Measurements from ENCODE around the gene CENATAC. TPM values are rescaled to one million over a fixed set of nuclear protein-coding genes. Genes with fewer than 3 reads are reported as not detected.
A peak's percentile ranks its signal among the peaks of the same experiment; 100 is the strongest.
"Not testable (repeated sequence)": the region's sequence is repeated elsewhere in the genome, so short reads cannot be mapped to it uniquely, and the experiment has no call there.

The CENATAC gene
- total and polyA plus RNA-seq, 4 donors, result 10.3 to 138 (median 59.1) TPM

DNA sequence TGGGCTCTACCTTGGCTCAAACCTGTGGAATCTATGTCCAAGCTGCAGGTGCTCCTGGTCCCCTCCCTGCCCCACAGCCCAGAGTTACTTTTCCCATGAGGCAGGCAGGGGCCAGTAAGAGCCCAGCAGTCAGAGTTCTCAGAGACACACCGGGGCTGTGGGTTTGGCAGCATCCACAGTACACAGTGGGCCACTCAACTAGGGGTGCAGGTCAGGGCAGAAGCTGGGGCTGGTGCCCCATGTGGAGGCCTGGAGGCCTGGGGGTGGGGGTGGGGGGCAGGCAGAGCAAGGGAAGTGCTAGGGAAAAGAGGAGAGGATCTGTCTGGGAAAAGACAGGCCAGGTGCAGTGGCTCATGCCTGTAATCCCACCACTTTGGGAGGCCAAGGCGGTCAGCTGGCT lies 39.4 kb upstream of the CENATAC start:
- intact Hi-C loops (cut with DNase I), result no loop called here
- Histone ChIP-seq H3K4me3 (ENCODE audit: low read length in 2 of 2) (no peak overlapping the region), H3K9me3 (ENCODE audit: control insufficient read depth, low read length) (no peaks in the 10 kb centered on the region), H3K4me1 (ENCODE audit: control insufficient read depth in 1 of 2, insufficient read depth in 2 of 2, low read length in 2 of 2) (no peaks in the 10 kb centered on the region), H3K27me3 (ENCODE audit: control insufficient read depth in 1 of 2, insufficient read depth in 2 of 2, low read length in 1 of 2) (no peaks in the 10 kb centered on the region), H3K36me3 (ENCODE audit: control insufficient read depth in 1 of 2, insufficient read depth in 2 of 2, low read length in 1 of 2) (no peaks in the 10 kb centered on the region), H3K27ac (ENCODE audit: low read depth in 1 of 2, low read length in 2 of 2) (no peak overlapping the region)
- ATAC-seq (ENCODE audit: low FRiP score) (no peak), DNase-seq (peak in 1 of 2 donors; percentile 44)
- 85 to 97% methylated on average over 2 of the region's 2 CpGs for WGBS, 2 donors

DNA sequence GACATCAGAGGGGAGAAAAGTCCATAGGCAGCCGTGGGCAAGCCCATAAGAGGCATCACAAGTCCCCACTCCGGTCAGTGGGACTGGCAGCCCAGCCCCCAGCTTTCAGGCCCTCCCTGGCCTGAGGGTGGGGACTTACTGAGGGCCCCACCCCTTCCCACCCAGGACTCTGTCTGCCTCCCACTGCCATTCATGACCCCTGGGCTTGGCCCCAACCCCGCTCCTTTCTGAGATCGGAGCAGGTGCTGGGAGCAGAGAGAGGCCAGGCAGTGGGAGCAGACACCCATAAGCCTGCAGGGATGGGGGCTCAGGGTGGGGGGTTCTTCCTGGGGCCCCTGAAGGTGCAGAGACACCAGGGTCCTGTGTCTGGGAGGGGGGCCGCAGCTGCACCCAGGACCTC lies 36.7 kb upstream of the CENATAC start:
- intact Hi-C loops (cut with DNase I), result no loop called here
- no peaks in the 10 kb centered on the region for H3K4me1 ChIP-seq (ENCODE audit: control insufficient read depth in 1 of 2, insufficient read depth in 2 of 2, low read length in 2 of 2)
- H3K27ac ChIP-seq (ENCODE audit: low read depth in 1 of 2, low read length in 2 of 2), result no peak overlapping the region
- DNase-seq (peak in 1 of 2 donors; percentile 66), ATAC-seq (ENCODE audit: low FRiP score) (no peak)
- H3K4me3 ChIP-seq (ENCODE audit: low read length in 2 of 2), result no peak overlapping the region
- 83 to 86% methylated on average over 5 of the region's 5 CpGs for WGBS, 2 donors
- no peaks in the 10 kb centered on the region for H3K36me3 ChIP-seq (ENCODE audit: control insufficient read depth in 1 of 2, insufficient read depth in 2 of 2, low read length in 1 of 2)
- no peaks in the 10 kb centered on the region for H3K27me3 ChIP-seq (ENCODE audit: control insufficient read depth in 1 of 2, insufficient read depth in 2 of 2, low read length in 1 of 2)
- H3K9me3 ChIP-seq (ENCODE audit: control insufficient read depth, low read length), result no peaks in the 10 kb centered on the region

DNA sequence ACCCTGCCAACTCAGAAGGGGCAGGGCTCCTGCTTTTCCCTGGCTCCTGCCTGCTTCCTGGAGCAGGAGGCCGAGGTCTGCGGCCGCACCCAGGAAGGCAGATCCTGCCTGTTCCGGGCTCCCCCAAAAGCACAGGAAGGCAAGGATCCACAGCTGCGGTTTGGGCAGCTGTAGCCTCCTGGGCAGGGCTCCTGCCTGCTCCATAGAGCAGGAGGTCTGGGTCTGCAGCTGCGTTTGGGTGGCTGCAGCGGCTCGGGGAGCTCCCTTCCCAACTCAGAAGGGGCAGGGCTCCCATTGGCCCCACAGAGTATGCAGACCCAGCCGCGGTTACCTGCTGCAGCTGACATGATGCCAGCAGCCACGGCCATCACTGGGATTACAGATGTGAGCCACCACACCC lies 36.3 kb upstream of the CENATAC start:
- WGBS, 2 donors, result 65 to 67% methylated on average over 11 of the region's 11 CpGs
- no peaks in the 10 kb centered on the region for H3K36me3 ChIP-seq (ENCODE audit: control insufficient read depth in 1 of 2, insufficient read depth in 2 of 2, low read length in 1 of 2)
- H3K4me1 ChIP-seq (ENCODE audit: control insufficient read depth in 1 of 2, insufficient read depth in 2 of 2, low read length in 2 of 2), result no peaks in the 10 kb centered on the region
- no peak for ATAC-seq (ENCODE audit: low FRiP score)
- no peak overlapping the region for H3K4me3 ChIP-seq (ENCODE audit: low read length in 2 of 2)
- intact Hi-C loops (cut with DNase I), result no loop called here
- no peak overlapping the region for H3K27ac ChIP-seq (ENCODE audit: low read depth in 1 of 2, low read length in 2 of 2)
- peak in 1 of 2 donors; percentile 56 for DNase-seq
- no peaks in the 10 kb centered on the region for H3K9me3 ChIP-seq (ENCODE audit: control insufficient read depth, low read length)
- no peaks in the 10 kb centered on the region for H3K27me3 ChIP-seq (ENCODE audit: control insufficient read depth in 1 of 2, insufficient read depth in 2 of 2, low read length in 1 of 2)

DNA sequence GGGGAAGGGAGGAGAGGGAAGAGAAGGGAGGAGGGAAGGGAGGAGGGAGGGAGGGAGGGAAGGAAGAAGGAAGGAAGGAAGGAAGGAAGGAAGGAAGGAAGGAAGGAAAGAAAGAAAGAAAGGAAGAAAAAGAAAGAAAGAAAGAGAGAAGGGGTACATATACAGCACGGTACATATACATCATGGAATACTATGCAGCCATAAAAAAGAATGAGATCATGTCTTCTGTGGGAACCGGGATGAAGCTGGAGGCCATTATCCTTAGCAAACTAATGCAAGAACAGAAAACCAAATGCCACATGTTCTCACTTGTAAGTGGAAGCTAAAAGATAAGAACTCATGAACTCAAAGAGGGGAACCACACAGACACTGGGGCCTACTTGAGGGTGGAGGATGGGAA lies 28.4 kb upstream of the CENATAC start:
- intact Hi-C loops (cut with DNase I); ATAC-seq (ENCODE audit: low FRiP score); H3K4me3 ChIP-seq (ENCODE audit: low read length in 2 of 2); H3K27ac ChIP-seq (ENCODE audit: low read depth in 1 of 2, low read length in 2 of 2); H3K27me3 ChIP-seq (ENCODE audit: control insufficient read depth in 1 of 2, insufficient read depth in 2 of 2, low read length in 1 of 2); H3K9me3 ChIP-seq (ENCODE audit: control insufficient read depth, low read length); H3K4me1 ChIP-seq (ENCODE audit: control insufficient read depth in 1 of 2, insufficient read depth in 2 of 2, low read length in 2 of 2); H3K36me3 ChIP-seq (ENCODE audit: control insufficient read depth in 1 of 2, insufficient read depth in 2 of 2, low read length in 1 of 2); DNase-seq: not testable (repeated sequence)
- 91 to 92% methylated on average over 2 of the region's 2 CpGs for WGBS, 2 donors

DNA sequence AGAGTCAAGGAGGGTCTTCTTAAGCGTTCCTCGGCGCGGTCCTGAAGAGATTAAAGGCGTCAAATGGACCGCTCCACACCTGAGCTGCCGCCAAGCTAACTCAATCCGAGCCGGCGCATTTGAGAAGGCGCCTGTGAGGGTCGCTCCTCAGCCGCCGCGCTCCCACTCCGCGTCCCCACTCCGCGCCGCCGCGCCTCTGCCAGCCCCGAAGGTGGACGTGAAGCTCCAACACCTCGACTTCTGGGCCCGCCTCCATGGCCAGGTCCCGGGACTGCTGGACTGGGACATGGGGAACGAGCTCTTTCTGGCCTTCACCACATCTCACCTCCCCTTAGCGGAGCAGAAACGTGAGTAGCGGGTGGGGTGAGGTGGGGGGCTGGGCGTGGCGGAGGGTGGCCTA lies 26.3 kb upstream of the CENATAC start, which contains the start of gene FOXR1:
FOXR1 (plus strand) TSS at position 116 of the 400 bp plus-strand sequence; CDS start at position 287, 171 bp downstream.
- H3K27ac ChIP-seq (ENCODE audit: low read depth in 1 of 2, low read length in 2 of 2), result no peak within 1 kb of the TSS
- WGBS, 2 donors, result 37 to 38% methylated on average over 32 to 33 of the region's 33 CpGs
- H3K27me3 ChIP-seq (ENCODE audit: control insufficient read depth in 1 of 2, insufficient read depth in 2 of 2, low read length in 1 of 2), result no peaks in the 10 kb centered on the region
- ATAC-seq (ENCODE audit: low FRiP score), result no peak
- H3K36me3 ChIP-seq (ENCODE audit: control insufficient read depth in 1 of 2, insufficient read depth in 2 of 2, low read length in 1 of 2), result no peaks in the 10 kb centered on the region
- no peak for DNase-seq
- H3K9me3 ChIP-seq (ENCODE audit: control insufficient read depth, low read length), result no peaks in the 10 kb centered on the region
- H3K4me3 ChIP-seq (ENCODE audit: low read length in 2 of 2), result no peak within 1 kb of the TSS
- intact Hi-C loops (cut with DNase I), result no loop called here
- H3K4me1 ChIP-seq (ENCODE audit: control insufficient read depth in 1 of 2, insufficient read depth in 2 of 2, low read length in 2 of 2), result no peaks in the 10 kb centered on the region

DNA sequence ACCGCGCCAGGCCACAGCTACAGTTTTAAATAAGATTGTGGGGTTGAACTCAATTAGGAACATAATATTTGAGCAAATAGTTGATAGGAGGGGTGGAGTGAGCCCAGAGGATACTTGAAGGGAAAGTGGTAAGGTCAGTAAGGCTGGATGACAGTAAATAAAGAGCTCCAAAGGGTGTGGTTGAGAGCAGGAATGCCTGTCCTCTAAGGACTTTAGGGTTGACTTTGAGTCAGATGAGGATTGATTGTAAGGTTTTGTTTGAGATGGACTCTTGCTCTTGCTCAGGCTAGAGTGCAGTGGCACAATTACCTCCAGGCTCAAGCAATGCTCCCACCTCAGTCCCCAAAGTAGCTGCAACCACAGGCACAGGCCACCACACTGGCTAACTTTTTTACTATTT lies 24.0 kb upstream of the CENATAC start:
- DNase-seq, result no peak
- peaks cover 0 to 3% of the 10 kb centered on the region in 2 donors for H3K27me3 ChIP-seq (ENCODE audit: control insufficient read depth in 1 of 2, insufficient read depth in 2 of 2, low read length in 1 of 2)
- no peak for ATAC-seq (ENCODE audit: low FRiP score)
- intact Hi-C loops (cut with DNase I), result no loop called here
- no peaks in the 10 kb centered on the region for H3K9me3 ChIP-seq (ENCODE audit: control insufficient read depth, low read length)
- no peak overlapping the region for H3K27ac ChIP-seq (ENCODE audit: low read depth in 1 of 2, low read length in 2 of 2)
- no peaks in the 10 kb centered on the region for H3K4me1 ChIP-seq (ENCODE audit: control insufficient read depth in 1 of 2, insufficient read depth in 2 of 2, low read length in 2 of 2)
- 98% methylated on average over 2 of the region's 2 CpGs for WGBS, 2 donors
- no peak overlapping the region for H3K4me3 ChIP-seq (ENCODE audit: low read length in 2 of 2)
- no peaks in the 10 kb centered on the region for H3K36me3 ChIP-seq (ENCODE audit: control insufficient read depth in 1 of 2, insufficient read depth in 2 of 2, low read length in 1 of 2)

DNA sequence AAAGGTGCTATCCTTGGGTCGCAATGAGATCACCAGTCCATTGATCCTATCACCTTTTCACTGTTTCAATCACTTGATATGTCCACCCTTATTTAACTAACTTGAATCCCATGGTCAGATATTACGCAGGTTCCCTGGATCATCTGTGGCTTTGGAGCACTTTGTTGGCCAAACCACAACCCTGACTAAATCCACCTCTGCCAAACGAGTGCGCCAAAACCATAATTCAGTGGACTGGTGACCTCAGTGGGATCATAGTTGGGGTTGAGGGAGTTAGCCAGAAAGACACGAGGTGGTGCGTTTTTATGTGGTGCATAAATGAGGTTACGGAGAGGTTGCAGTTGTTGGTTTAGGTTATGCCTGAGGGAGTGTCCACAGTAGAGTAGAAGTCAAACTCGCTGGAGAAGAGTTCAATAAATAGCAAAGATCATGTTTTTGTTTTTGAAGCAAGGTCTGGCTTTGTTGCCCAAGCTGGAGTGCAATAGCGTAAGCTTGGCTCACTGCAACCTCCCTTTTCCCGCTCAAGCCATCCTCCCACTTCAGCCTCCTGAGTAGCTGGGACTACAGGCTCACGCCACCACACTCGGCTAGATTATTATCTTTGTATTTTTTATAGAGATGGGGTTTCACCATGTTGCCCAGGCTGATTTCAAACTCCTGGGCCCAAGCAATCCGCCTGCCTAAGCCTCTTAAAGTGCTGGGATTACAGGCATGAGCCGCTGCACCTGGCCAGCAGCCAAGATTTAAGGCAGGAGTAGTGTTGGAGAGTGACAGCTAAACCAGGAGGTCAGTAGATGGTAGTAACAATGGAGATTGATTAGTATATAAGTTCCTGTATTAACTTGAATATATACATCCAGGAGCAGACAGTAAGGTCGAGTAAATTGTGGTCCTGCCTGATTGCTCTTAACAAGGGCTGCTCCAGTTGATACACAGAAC lies 21.9 kb upstream of the CENATAC start:
- ATAC-seq (ENCODE audit: low FRiP score) (no peak), DNase-seq (no peak)
- no peaks in the 10 kb centered on the region for H3K4me1 ChIP-seq (ENCODE audit: control insufficient read depth in 1 of 2, insufficient read depth in 2 of 2, low read length in 2 of 2)
- intact Hi-C loops (cut with DNase I), result no loop called here
- WGBS, 2 donors, result 81 to 83% methylated on average over 15 of the region's 15 CpGs
- H3K9me3 ChIP-seq (ENCODE audit: control insufficient read depth, low read length), result no peaks in the 10 kb centered on the region
- H3K27ac ChIP-seq (ENCODE audit: low read depth in 1 of 2, low read length in 2 of 2), result no peak overlapping the region
- no peak overlapping the region for H3K4me3 ChIP-seq (ENCODE audit: low read length in 2 of 2)
- no peaks in the 10 kb centered on the region for H3K36me3 ChIP-seq (ENCODE audit: control insufficient read depth in 1 of 2, insufficient read depth in 2 of 2, low read length in 1 of 2)
- peaks cover 0 to 3% of the 10 kb centered on the region in 2 donors for H3K27me3 ChIP-seq (ENCODE audit: control insufficient read depth in 1 of 2, insufficient read depth in 2 of 2, low read length in 1 of 2)

DNA sequence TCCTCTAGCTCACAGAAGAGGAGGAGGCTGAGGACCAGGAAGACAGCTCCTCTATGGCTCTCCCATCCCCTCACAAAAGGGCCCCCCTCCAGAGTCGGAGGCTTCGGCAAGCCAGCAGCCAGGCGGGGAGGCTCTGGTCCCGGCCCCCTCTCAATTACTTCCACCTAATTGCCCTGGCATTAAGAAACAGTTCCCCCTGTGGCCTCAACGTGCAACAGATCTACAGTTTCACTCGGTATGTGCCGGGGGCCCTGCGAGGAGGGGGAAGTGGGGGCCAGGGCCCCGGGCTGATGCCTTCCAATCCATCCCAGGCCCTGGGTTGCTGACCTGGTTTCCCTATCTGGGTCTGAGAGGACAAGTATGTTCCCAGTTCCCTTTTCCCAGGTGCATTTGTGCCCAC lies 18.5 kb upstream of the CENATAC start:
- DNase-seq, result no peak
- intact Hi-C loops (cut with DNase I), result no loop called here
- ATAC-seq (ENCODE audit: low FRiP score), result no peak
- Histone ChIP-seq H3K4me1 (ENCODE audit: control insufficient read depth in 1 of 2, insufficient read depth in 2 of 2, low read length in 2 of 2) (no peaks in the 10 kb centered on the region), H3K4me3 (ENCODE audit: low read length in 2 of 2) (no peak overlapping the region), H3K27me3 (ENCODE audit: control insufficient read depth in 1 of 2, insufficient read depth in 2 of 2, low read length in 1 of 2) (peaks cover 0 to 3% of the 10 kb centered on the region in 2 donors), H3K27ac (ENCODE audit: low read depth in 1 of 2, low read length in 2 of 2) (no peak overlapping the region), H3K9me3 (ENCODE audit: control insufficient read depth, low read length) (no peaks in the 10 kb centered on the region), H3K36me3 (ENCODE audit: control insufficient read depth in 1 of 2, insufficient read depth in 2 of 2, low read length in 1 of 2) (no peaks in the 10 kb centered on the region)
- WGBS, 2 donors, result 61 to 70% methylated on average over 9 of the region's 9 CpGs
